Spleen (tissue), 7 donors: ENCODE data around the gene ZMIZ1.

ENCODE experiments used
- CTCF ChIP-seq, 11 experiments: fragments of 200-600 bp in 7 of 11; fragments of 450-650 bp in 4 of 11; sonication (generic) in 4 of 11; IDR thresholded peaks in 8 of 11; conservative IDR thresholded peaks in 3 of 11; 1 replicate in 7 of 11; 2 replicates in 4 of 11; pipeline versions ENCODE4 v1.4.0 to v1.8.0; 2016 to 2021; ENCODE audit warnings: antibody characterized with exemption in 11 of 11, inconsistent platforms in 4 of 11, mild to moderate bottlenecking in 1 of 11
- POLR2A ChIP-seq, 3 donors: fragments of 450-650 bp; IDR thresholded peaks; one replicate each; pipeline ENCODE4 v1.5.1; 2017; ENCODE audit warnings: antibody characterized with exemption in 3 of 3, mild to moderate bottlenecking in 1 of 3
- POLR2AphosphoS5 ChIP-seq, 3 donors: sonication (generic); formaldehyde crosslinking; IDR thresholded peaks; one replicate each; pipeline ENCODE4 v1.5.1; 2017; ENCODE audit warnings: antibody characterized with exemption in 3 of 3
- donor health status: DM: no; HTN: no; CAD: no; lungs with moderate emphysema.
- donor health status: DM: no; HTN: no; CAD: no.
- donor health status: DM: no; HTN: no; CAD: no.

GRCh38 chr10:79269969-79270368 is 201.2 kb downstream of the ZMIZ1 start:
- TF ChIP-seq CTCF (IDR thresholded peaks at IDR 0.05 in 8 of 11, conservative IDR thresholded peaks at IDR 0.05 in 3 of 11) (no peak), POLR2A (IDR thresholded peaks at IDR 0.05) (no peak), POLR2AphosphoS5 (IDR thresholded peaks at IDR 0.05) (no peak)
